Muscle of leg (tissue), 11 donors: Measurements from ENCODE around the gene SLC12A8. TPM values are rescaled to one million over a fixed set of nuclear protein-coding genes. Genes with fewer than 3 reads are reported as not detected.

Experiments used
- DNase-seq: peaks from one replicate; pipeline ENCODE4 v3.0.0; 2013
- H3K27ac ChIP-seq: one replicate; pipeline ENCODE4 v1.5.1; 2013; ENCODE audit warnings: mild to moderate bottlenecking, low read length, control low read depth
- H3K27me3 ChIP-seq: one replicate; pipeline ENCODE4 v1.6.1; 2013; ENCODE audit warnings: low read length; ENCODE audit not compliant: control insufficient read depth, insufficient read depth
- H3K36me3 ChIP-seq: one replicate; pipeline ENCODE4 v1.6.1; 2013; ENCODE audit warnings: low read length; ENCODE audit not compliant: control insufficient read depth, insufficient read depth
- H3K4me1 ChIP-seq: one replicate; pipeline ENCODE4 v1.6.1; 2013; ENCODE audit warnings: low read length; ENCODE audit not compliant: control insufficient read depth, insufficient read depth
- H3K4me3 ChIP-seq: one replicate; pipeline ENCODE4 v1.5.1; 2013; ENCODE audit warnings: low read length, control low read depth
- H3K9me3 ChIP-seq: replicated peaks from 2 replicates; pipeline ENCODE4 v1.6.1; 2013; ENCODE audit warnings: low read depth, low read length; ENCODE audit not compliant: control insufficient read depth
- WGBS: methylation state at CpG from one replicate; pipeline ENCODE4 v1.1.5; 2013; ENCODE audit warnings: missing lambda C conversion rate; ENCODE audit not compliant: insufficient coverage; 5-methylcytosine and 5-hydroxymethylcytosine counted together
- polyA plus RNA-seq, 8 donors: library from polyadenylated mRNA; unstranded; fragments of 120-200 nt; gene quantifications; one replicate each; pipeline versions ENCODE4 v1.2.1 to v1.2.3, GENCODE V29; 2013; ENCODE audit warnings: inconsistent platforms in 1 of 8, low replicate concordance in 1 of 8; ENCODE audit not compliant: insufficient read length in 8 of 8, insufficient read depth in 1 of 8
- total RNA-seq: library from RNA; stranded (reverse); fragments of 120-200 nt; gene quantifications from one replicate; pipeline ENCODE4 v1.2.4, GENCODE V29; 2013

SLC12A8 gene
- total and polyA plus RNA-seq, 9 donors, result 0.31 to 2.2 (median 0.68) TPM

DNA sequence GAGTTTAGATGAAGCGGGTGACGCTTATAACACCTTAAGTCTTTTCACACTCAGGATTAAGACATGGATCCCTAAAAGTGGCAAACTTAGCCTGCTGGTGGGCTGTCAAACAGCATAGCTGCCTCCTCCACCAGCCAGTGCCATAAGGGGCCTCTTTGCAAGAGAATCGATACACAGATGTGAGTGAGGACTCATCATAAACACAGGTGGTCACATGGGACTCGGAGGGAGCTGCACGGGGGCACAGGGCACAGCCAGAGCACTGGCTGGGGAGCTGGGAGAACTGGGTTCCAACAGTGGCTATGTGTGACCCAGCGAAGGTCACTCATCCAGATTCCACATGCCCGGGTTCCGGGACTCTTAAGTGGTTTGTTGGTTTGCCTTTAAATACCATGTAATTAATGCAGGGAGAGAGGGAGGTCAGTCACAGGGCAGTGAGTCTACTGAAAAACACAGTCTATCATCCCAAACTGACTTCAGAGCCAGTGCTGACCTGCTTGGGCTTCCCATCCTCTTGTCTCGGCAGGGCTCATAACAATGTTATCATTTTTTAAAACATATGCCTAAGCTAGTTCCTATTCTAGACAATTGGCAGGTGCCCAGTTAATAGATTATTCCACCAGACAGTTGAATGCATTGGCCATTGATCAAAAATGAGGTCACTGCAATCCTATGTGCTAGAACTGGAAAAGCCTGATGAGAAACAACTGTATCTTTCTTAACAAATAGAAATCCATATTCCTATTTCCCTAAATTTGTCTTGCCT lies 51.8 kb downstream of the SLC12A8 start:
- peak; percentile 96 for DNase-seq
- no peaks in the 10 kb centered on the region for H3K27me3 ChIP-seq
- peak overlapping the region; percentile 60 for H3K27ac ChIP-seq
- no peaks in the 10 kb centered on the region for H3K36me3 ChIP-seq
- no peak overlapping the region for H3K4me3 ChIP-seq
- 48% methylated on average over 5 of the region's 9 CpGs for WGBS
- H3K4me1 ChIP-seq, result peaks cover 20% of the 10 kb centered on the region
- no peaks in the 10 kb centered on the region for H3K9me3 ChIP-seq

GRCh38 chr3:125157183-125157582 lies 55.4 kb downstream of the SLC12A8 start:
- Histone ChIP-seq H3K9me3 (no peaks in the 10 kb centered on the region), H3K36me3 (no peaks in the 10 kb centered on the region), H3K4me1 (peaks cover 23% of the 10 kb centered on the region), H3K4me3 (no peak overlapping the region), H3K27me3 (no peaks in the 10 kb centered on the region), H3K27ac (no peak overlapping the region)
- DNase-seq, result no peak
- WGBS, result 70% methylated on average over 3 of the region's 3 CpGs

DNA sequence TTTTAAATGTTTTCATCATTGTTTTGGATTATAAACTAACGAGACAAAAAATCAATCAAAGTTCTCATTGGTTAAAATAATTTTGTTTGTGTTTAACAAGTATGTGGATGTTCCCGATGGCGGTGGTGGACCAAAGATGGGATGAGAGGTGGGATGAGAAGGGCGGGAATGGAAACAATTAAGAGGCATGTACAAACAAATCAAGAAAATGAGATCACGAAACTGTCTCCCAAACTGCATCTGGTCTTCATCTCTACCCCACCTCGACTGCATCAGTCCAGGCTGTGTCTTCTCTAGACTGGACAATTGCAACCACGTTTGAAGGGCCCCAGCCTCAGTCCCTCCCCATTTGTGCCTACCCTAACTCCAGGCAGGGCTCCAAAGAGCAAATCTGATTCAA lies 56.1 kb downstream of the SLC12A8 start:
- no peak overlapping the region for H3K4me3 ChIP-seq
- no peaks in the 10 kb centered on the region for H3K36me3 ChIP-seq
- 62% methylated on average over 3 of the region's 7 CpGs for WGBS
- no peak overlapping the region for H3K27ac ChIP-seq
- no peaks in the 10 kb centered on the region for H3K27me3 ChIP-seq
- H3K9me3 ChIP-seq, result no peaks in the 10 kb centered on the region
- DNase-seq, result no peak
- peaks cover 17% of the 10 kb centered on the region for H3K4me1 ChIP-seq

DNA sequence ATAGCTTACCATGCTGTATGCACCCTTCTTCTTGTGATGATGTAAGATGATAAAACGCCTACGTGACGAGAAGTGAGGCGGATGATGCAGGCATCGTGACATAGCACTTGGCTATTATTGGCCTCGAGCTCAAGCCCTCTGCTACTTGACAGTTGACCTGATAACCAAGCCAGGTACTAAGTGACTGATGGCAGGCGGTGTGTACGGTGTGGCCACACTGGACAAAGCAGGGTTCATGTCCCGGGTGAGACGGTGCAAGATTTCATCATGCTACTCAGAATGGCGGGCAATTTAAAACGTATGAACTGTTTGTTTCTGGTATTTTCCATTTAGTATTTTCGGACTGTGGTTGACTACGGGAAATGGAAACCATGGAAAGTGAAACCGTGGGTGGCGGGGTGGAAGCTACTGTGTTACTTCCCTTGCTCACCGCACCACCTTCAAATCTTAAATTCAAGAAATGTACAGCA lies 57.7 kb downstream of the SLC12A8 start:
- Histone ChIP-seq H3K36me3 (no peaks in the 10 kb centered on the region), H3K27ac (peak overlapping the region; percentile 51), H3K9me3 (no peaks in the 10 kb centered on the region), H3K4me1 (peaks cover 15% of the 10 kb centered on the region), H3K27me3 (no peaks in the 10 kb centered on the region), H3K4me3 (no peak overlapping the region)
- no peak for DNase-seq
- 81% methylated on average over 13 of the region's 17 CpGs for WGBS

DNA sequence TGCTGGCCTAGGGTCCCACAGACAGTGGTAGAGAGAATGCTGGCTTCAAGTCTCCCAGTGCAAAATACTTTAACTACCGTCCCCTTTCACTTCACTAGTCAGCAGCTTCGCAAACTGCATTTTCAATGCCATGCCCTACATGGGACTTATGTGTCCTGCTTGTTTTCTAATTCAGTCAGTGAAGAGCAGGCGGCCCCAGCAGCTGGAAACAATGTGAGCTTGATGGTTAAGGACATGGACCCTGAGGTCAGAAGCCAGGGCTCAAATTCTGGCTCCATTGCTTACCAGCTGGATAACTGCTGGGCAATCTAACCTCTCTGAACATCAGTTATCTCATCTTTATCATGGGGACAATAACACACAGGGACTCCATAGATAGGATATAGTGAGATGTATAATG lies 58.4 kb downstream of the SLC12A8 start:
- DNase-seq, result no peak
- Histone ChIP-seq H3K36me3 (no peaks in the 10 kb centered on the region), H3K27ac (no peak overlapping the region), H3K9me3 (no peaks in the 10 kb centered on the region), H3K27me3 (no peaks in the 10 kb centered on the region), H3K4me3 (no peak overlapping the region), H3K4me1 (peaks cover 20% of the 10 kb centered on the region)
- WGBS, result 100% methylated on average over 1 of the region's 3 CpGs

GRCh38 chr3:125152951-125153350 lies 59.6 kb downstream of the SLC12A8 start:
- Histone ChIP-seq H3K36me3 (no peaks in the 10 kb centered on the region), H3K27me3 (no peaks in the 10 kb centered on the region), H3K9me3 (no peaks in the 10 kb centered on the region), H3K4me3 (no peak overlapping the region), H3K4me1 (peaks cover 32% of the 10 kb centered on the region), H3K27ac (no peak overlapping the region)
- DNase-seq, result no peak
- 92% methylated on average over 7 of the region's 10 CpGs for WGBS

- DNase-seq, result no peak
- Histone ChIP-seq H3K27me3 (no peaks in the 10 kb centered on the region), H3K4me1 (peaks cover 39% of the 10 kb centered on the region), H3K4me3 (no peak overlapping the region), H3K27ac (no peak overlapping the region), H3K9me3 (no peaks in the 10 kb centered on the region), H3K36me3 (no peaks in the 10 kb centered on the region)
- no CpG with 5 or more reads among the region's 1 CpG for WGBS
These were observed 60.6 kb downstream of the SLC12A8 start for GRCh38 chr3:125151916-125152315.

- Histone ChIP-seq H3K27ac (no peak overlapping the region), H3K27me3 (no peaks in the 10 kb centered on the region), H3K4me3 (no peak overlapping the region), H3K9me3 (no peaks in the 10 kb centered on the region), H3K4me1 (peaks cover 41% of the 10 kb centered on the region), H3K36me3 (no peaks in the 10 kb centered on the region)
- no peak for DNase-seq
- 60% methylated on average over 5 of the region's 9 CpGs for WGBS
These were observed 61.1 kb downstream of the SLC12A8 start for GRCh38 chr3:125151442-125151817.

DNA sequence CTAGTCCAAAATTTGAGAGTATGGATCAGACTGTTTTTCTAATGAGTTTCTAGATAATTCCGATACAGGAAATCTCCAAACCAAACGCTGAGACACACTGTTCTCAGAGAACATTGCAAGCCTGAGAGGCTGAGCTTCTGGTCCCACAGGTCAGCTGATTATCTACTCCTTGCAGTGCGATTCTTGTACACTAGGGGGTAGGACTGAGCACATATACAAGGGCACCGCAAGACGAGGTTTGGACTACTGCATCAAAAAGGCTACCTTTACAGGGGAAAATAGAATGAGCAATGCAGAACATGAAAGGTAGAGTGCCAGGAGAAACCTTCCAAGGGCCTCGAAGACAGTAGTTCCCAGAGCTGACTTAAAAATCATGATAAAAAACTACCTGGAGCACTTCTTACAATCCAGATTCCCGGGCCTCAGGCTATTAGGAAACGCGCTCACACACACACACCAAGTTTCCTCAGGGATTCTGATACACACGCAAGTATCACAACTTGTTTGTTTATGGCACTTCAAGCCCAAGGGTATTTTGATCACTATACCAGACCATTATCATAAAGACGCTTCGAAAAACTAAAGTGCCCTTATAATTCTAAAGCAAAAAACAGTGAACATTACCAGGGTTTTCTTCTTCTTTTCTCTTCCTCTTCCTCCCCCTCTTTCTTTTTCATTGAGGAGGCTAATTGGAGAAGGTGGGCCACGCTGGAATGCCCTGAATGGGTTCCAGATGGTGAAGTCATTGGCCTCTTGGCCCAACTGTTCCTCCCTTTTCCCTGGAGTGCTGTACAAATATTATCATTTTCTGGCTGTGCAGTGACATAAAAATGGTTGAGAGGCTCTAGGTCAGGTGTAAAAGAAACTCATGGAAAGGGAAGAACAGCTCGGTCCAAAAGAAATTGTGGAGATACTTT lies 61.8 kb downstream of the SLC12A8 start:
- Histone ChIP-seq H3K4me3 (no peak overlapping the region), H3K36me3 (no peaks in the 10 kb centered on the region), H3K27ac (no peak overlapping the region), H3K9me3 (no peaks in the 10 kb centered on the region), H3K4me1 (peaks cover 42% of the 10 kb centered on the region), H3K27me3 (no peaks in the 10 kb centered on the region)
- WGBS, result 17% methylated on average over 5 of the region's 14 CpGs
- no peak for DNase-seq

DNA sequence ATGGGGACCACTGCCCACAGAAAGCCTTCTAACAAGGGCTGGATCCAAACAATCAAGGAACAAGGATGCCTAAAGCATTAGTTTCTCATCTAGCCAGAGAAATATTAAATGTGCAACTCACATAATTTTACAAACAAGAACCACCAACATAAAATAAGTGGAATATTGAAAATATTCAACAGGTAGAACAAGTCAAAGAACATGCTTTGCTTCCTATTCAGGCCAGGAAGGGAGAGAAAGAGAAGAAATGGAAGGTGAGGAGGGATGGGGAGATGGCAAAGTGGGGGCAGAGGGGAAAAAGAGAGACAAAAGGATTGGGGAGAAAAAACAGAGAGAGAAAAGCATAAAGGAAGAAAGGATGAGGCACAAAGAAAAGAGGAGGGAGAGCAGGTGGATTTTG lies 63.1 kb downstream of the SLC12A8 start:
- Histone ChIP-seq H3K27ac (peak overlapping the region; percentile 39), H3K4me3 (no peak overlapping the region), H3K9me3 (no peaks in the 10 kb centered on the region), H3K4me1 (peaks cover 48% of the 10 kb centered on the region), H3K27me3 (no peaks in the 10 kb centered on the region), H3K36me3 (no peaks in the 10 kb centered on the region)
- no peak for DNase-seq
